ENCODE data around the gene WNT6.

WNT6 gene

GRCh38 chr2:218894151-218894879 lies 34.7 kb downstream of the WNT6 start:
- no peak for DNase-seq

- no peak for DNase-seq
These were observed 35.2 kb downstream of the WNT6 start for GRCh38 chr2:218894880-218895157.

DNA sequence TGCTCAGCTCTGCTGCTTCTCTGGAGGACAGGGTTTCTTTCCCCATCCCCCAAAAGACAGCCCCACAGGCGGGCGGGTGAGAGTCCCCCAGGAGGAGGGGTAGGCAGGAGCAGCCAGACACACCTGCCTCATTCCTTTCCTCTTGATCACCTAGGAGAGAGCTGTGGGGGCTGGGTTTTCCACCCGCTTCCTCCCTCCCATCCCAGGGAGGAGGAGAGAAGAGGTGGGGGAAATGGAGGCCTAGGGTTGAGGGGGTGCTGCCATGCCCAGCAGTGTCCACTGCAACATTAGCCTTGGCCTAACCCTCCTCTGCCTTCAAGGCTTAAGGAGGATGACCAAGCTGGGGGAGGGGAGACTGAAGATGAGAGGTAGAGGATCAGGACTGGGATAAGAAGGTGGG lies 35.7 kb downstream of the WNT6 start:
- no peak for DNase-seq

- no peak for DNase-seq
These were observed 36.3 kb downstream of the WNT6 start for GRCh38 chr2:218895759-218896500.

DNA sequence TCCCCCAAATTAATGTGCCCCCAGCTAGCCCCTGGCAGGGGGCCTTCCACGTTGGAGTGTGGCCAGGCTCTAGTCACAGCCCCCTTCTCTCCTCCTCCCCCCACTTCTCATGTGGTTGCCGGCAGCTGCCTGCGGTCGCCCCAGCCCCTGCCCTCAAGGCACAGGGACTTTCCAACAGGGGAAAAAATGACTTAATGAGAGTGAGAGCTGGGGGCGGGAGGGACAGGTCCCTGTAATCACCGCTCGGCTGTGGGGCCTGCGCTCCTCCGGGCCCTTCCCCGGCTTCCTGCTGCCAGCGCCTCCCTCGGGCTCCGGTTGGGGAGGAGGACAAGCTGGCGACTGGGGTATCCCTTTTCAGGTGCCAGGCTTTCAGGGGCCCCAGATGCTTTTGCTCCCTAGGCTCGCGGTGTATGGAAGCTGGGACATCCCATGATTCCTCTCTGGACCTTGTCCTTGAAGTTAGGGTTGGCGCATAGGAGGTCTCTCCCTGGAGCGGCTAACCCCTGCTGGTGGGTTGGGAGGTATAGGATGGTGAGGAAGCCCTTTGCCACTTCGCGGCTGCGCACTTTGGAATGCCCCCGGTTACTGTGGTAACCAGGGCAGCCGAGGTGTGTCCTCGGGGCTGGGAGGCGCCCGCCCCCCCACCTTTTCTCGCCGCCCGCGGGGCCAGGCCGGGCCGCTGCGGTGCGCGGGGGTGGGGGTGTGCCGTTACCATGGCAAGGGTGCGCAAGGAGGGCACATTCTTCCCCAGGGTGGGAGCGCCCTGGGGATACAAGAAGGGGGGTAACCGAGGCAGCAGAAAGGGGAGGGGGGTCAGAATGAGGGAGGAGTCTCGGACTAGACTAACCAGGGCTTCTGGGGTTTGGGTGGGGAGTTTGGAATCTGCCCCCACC lies 37.1 kb downstream of the WNT6 start:
- DNase-seq = no peak

GRCh38 chr2:218897394-218898108 lies 37.9 kb downstream of the WNT6 start:
- DNase-seq = no peak

- no peak for DNase-seq
These were observed 38.7 kb downstream of the WNT6 start for GRCh38 chr2:218898109-218898878.

DNA sequence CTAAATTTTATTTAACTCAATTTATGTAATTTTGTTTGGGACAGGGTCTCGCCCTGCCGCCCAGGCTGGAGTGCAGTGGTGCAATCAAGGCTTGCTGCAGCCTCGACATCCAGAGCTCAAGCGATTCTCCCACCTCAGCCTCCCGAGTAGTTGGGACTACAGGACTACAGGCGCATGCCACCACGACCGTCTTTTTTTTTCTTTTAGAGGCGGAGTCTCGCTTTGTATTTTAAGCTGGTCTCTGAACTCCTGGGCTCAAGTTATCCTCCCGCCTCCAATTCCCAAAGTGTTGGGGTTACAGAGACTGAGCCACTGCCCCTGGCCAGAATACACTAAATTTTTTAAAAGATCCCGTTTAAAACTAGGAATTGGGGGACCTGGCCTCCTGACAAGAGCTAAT lies 39.5 kb downstream of the WNT6 start:
- no peak for DNase-seq

DNA sequence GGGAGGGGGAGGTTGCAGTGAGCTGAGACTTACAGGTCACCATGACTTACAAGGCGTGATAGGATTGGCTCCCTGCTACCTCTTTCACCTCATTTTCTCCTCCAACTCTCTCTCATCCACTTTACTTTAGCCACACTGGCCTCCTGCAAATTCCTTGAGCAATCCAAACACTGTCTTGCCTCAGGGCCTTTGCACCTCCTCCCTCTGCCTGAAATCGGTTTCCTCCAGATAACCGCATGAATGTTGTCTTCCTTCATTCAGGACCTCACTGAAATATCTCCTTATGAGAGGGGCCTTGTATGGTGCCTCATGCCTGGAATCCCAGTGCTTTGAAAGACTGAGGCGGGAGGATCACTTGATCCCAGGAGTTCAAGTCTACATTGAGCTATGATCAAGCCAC lies 42.8 kb downstream of the WNT6 start:
- DNase-seq = no peak

- DNase-seq = no peak
These were observed 44.6 kb downstream of the WNT6 start for GRCh38 chr2:218904176-218904575.

- DNase-seq = peak; percentile 89
These were observed 49.4 kb downstream of the WNT6 start for GRCh38 chr2:218908721-218909619.

DNA sequence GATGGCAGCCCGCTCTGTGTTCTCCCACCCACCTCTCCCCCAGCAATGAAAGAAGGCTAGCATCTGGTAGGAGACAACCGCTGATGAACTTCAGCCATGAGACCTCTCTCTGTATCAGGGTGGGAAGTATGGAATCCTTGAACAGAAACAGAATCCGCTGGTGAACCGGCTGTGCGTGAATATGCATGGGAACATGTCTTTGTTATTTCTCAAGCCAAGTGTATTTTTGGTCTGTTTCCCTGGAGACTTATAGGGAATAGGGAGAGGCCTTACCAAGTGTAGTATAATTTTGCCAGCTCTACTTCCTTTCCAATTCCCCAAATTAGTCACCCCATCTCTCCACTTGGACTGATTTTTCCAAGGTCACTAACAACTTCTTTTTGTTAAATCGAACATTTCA lies 51.1 kb downstream of the WNT6 start:
- no peak for DNase-seq

- DNase-seq = no peak
These were observed 60.9 kb downstream of the WNT6 start for GRCh38 chr2:218920504-218920903.
